HepG2 (cell line): ENCODE data around the gene PNLDC1. TPM values are rescaled to one million over a fixed set of nuclear protein-coding genes. Genes with fewer than 3 reads are reported as not detected.
"Not testable (repeated sequence)": the region's sequence is repeated elsewhere in the genome, so short reads cannot be mapped to it uniquely, and the experiment has no call there.

Source experiments
- ATAC-seq: fragments of 200-7000 bp; cut with Tn5 transposase; 3 replicates; pipeline ENCODE4 v1.9.1; 2020; ENCODE audit warnings: mild to moderate bottlenecking, moderate library complexity
- BruUV-seq: library from RNA; stranded (reverse); fragments of 400-500 nt; replicated peaks from 2 replicates; lab custom pipeline; 2021; lab: Mats Ljungman, UMichigan
- CTCF ChIA-PET: fragments of 300-600 bp; formaldehyde crosslinking; extraction: SDS; loops from one replicate; lab custom pipeline; 2021; ENCODE audit warnings: low total read pairs, inconsistent platforms, low intra/inter-chr PET ratio; lab: Yijun Ruan, JAX
- POLR2A ChIA-PET: fragments of 350-600 bp; sonication (Branson Sonifier 250); formaldehyde crosslinking; loops from one replicate; lab custom pipeline; 2020; ENCODE audit warnings: antibody characterized with exemption, inconsistent platforms; lab: Yijun Ruan, JAX
- DNase-seq: peaks from one replicate; pipeline ENCODE4 v3.0.0-alpha.2; 2015; ENCODE audit warnings: low spot score
- FAIRE-seq: peaks from 3 replicates; lab custom pipeline; 2011; peaks lifted over from hg19 to GRCh38; lab: Jason Lieb, UNC
- H2AFZ ChIP-seq: one replicate; pipeline ENCODE4 v1.6.1; 2011; ENCODE audit warnings: low read length, inconsistent platforms
- H3K27ac ChIP-seq: fragments of 300-600 bp; 3 replicates; pipeline ENCODE4 v1.8.0; 2011; ENCODE audit warnings: mixed run types, mild to moderate bottlenecking, mixed read lengths, low read length, inconsistent platforms; ENCODE audit not compliant: insufficient read depth; ENCODE audit errors: extremely low read length
- H3K27me3 ChIP-seq, 2 experiments: fragments of 200-600 bp in 1 of 2; 2 replicates in 1 of 2; 3 replicates in 1 of 2; pipeline versions ENCODE4 v1.6.0 to v1.8.0; 2011; ENCODE audit warnings: low read length in 2 of 2, mild to moderate bottlenecking in 2 of 2, moderate library complexity in 2 of 2, inconsistent platforms in 1 of 2; ENCODE audit not compliant: insufficient read depth in 2 of 2, control insufficient read depth in 1 of 2
- H3K36me3 ChIP-seq, 2 experiments: fragments of 200-600 bp in 1 of 2; replicated peaks in 1 of 2; 2 replicates in 1 of 2; 3 replicates in 1 of 2; pipeline versions ENCODE4 v1.5.1 to v1.8.0; 2011; ENCODE audit warnings: low read length in 2 of 2, inconsistent platforms in 1 of 2; ENCODE audit not compliant: insufficient read depth in 2 of 2, control insufficient read depth in 1 of 2
- H3K4me1 ChIP-seq: 2 replicates; pipeline ENCODE4 v1.5.1; 2012; ENCODE audit warnings: low read length, inconsistent platforms; ENCODE audit not compliant: insufficient read depth
- H3K4me2 ChIP-seq: 2 replicates; pipeline ENCODE4 v1.6.0; 2011; ENCODE audit warnings: low read depth, low read length, inconsistent platforms
- H3K4me3 ChIP-seq, 3 experiments: fragments of 200-600 bp in 1 of 3; sonication (generic), shearing (Covaris generic) in 1 of 3; replicated peaks in 1 of 3; 2 replicates each; pipeline ENCODE4 v1.5.1; 2011 to 2016; ENCODE audit warnings: low read length in 3 of 3, inconsistent platforms in 2 of 3, low read depth in 2 of 3, mild to moderate bottlenecking in 2 of 3, control low read depth in 1 of 3, mixed read lengths in 1 of 3; ENCODE audit not compliant: insufficient read depth in 1 of 3
- H3K79me2 ChIP-seq: one replicate; pipeline ENCODE4 v1.6.1; 2011; ENCODE audit warnings: low read length, inconsistent platforms; ENCODE audit not compliant: insufficient read depth
- H3K9ac ChIP-seq: 2 replicates; pipeline ENCODE4 v1.6.0; 2011; ENCODE audit warnings: mild to moderate bottlenecking, low read depth, low read length, inconsistent platforms; ENCODE audit not compliant: insufficient read depth
- H3K9me3 ChIP-seq: 2 replicates; pipeline ENCODE4 v1.5.1; 2012; ENCODE audit warnings: mild to moderate bottlenecking, low read length
- H4K20me1 ChIP-seq: 2 replicates; pipeline ENCODE4 v1.6.0; 2011; ENCODE audit warnings: inconsistent platforms, mild to moderate bottlenecking, low read length, moderate library complexity; ENCODE audit not compliant: insufficient read depth
- RAD51 ChIP-seq: fragments of 450-650 bp; IDR thresholded peaks from 2 replicates; pipeline ENCODE4 v1.6.1; 2016; ENCODE audit warnings: borderline replicate concordance
- SETDB1 ChIP-seq: sonication (generic); formaldehyde crosslinking; IDR thresholded peaks from 2 replicates; pipeline ENCODE4 v1.5.1; 2020; ENCODE audit warnings: missing genetic modification reagents, mild to moderate bottlenecking, borderline replicate concordance
- TGIF2 ChIP-seq: IDR thresholded peaks from 2 replicates; pipeline ENCODE4 v1.6.1; 2016; ENCODE audit warnings: control low read depth, missing compliant biosample characterization
- ZNF264 ChIP-seq: sonication (generic); formaldehyde crosslinking; IDR thresholded peaks from 2 replicates; pipeline ENCODE4 v1.4.0; 2020; ENCODE audit warnings: missing genetic modification reagents
- ZNF552 ChIP-seq: sonication (generic); formaldehyde crosslinking; IDR thresholded peaks from 2 replicates; pipeline ENCODE4 v1.9.0; 2022; ENCODE audit warnings: missing genetic modification reagents, mild to moderate bottlenecking, borderline replicate concordance
- ZNF776 ChIP-seq: sonication (generic); formaldehyde crosslinking; IDR thresholded peaks from 2 replicates; pipeline ENCODE4 v1.4.0; 2020; ENCODE audit warnings: mild to moderate bottlenecking, missing genetic modification reagents
- WGBS: methylation state at CpG from one replicate; pipeline ENCODE4 v1.1.6; 2017; ENCODE audit warnings: low lambda C conversion rate; 5-methylcytosine and 5-hydroxymethylcytosine counted together
- in situ Hi-C: cut with HindIII; loops from 2 replicates; pipeline ENCODE4 v1.10.0; 2017; ENCODE audit warnings: low pct_unique_long_range_greater_than_20kb; ENCODE audit not compliant: extremely low pct_ligation_motif_present
- intact Hi-C: fragments of 100-400 bp; cut with micrococcal nuclease; formaldehyde crosslinking; loops from one replicate; pipeline ENCODE4 v1.10.0; 2022; ENCODE audit not compliant: unreplicated experiment
- polyA plus RNA-seq, 8 experiments: library from polyadenylated mRNA; depleted of rRNA in 3 of 8; stranded (reverse) in 7 of 8; unstranded in 1 of 8; fragments of >200 nt; fragmentation: Illumina TruSeq in 4 of 8; extraction: Trizol in 4 of 8; gene quantifications; 2 replicates each; pipeline versions ENCODE4 v1.2.1 to v1.2.3, GENCODE V29; 2011 to 2016; ENCODE audit warnings: low read depth in 4 of 8, missing spikeins in 1 of 8, mixed read lengths in 1 of 8; ENCODE audit not compliant: insufficient read depth in 1 of 8
- total RNA-seq, 5 experiments: library from RNA; depleted of rRNA; stranded (reverse); fragments of >200 nt; fragmentation: Illumina TruSeq; extraction: Trizol; gene quantifications; 2 replicates each; pipeline ENCODE4 v1.2.3, GENCODE V29; 2016; ENCODE audit warnings: low read depth in 1 of 5
- TF ChIP-seq, protein P1 (sequence below): sonication (generic); formaldehyde crosslinking; IDR thresholded peaks from 2 replicates; pipeline ENCODE4 v1.8.0; 2022; ENCODE audit warnings: missing genetic modification reagents, mild to moderate bottlenecking, borderline replicate concordance

The PNLDC1 gene
- total and polyA plus RNA-seq, 2 of the 13 experiments (the other 11 are each of a cell fraction or from before 2014, with no cell fraction given), result not detected

DNA sequence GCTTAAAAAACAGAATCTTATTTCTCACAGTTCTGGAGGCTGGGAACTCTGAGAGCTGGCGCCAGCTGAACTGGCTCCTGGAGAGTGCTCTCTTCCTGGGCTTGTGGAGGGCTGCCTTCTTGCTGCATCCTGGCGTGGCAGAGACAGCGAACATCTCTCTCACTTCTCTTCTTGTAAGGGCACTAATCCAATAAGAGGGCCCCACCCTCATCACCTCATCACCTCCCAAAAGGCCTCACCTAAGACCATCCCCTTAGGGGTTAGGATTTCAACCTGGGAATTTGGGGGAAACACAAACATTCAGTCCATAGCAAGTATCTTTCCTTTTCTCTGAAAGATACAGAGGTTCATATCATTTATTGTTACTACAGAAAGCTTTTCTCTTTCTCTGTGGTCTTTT, 23.9 kb downstream of the PNLDC1 start:
- Histone ChIP-seq H3K4me1 (peaks cover 26% of the 10 kb centered on the region), H3K79me2 (no peaks in the 10 kb centered on the region), H3K27ac (no peak overlapping the region), H3K36me3 (no peaks in the 10 kb centered on the region), H3K4me3 (no peak overlapping the region), H3K4me2 (no peak overlapping the region), H3K9ac (no peak overlapping the region), H3K27me3 (peaks cover 14 to 64% of the 10 kb centered on the region in 2 experiments), H4K20me1 (no peaks in the 10 kb centered on the region), H3K9me3 (no peaks in the 10 kb centered on the region), H2AFZ (no peak overlapping the region)
- ChIA-PET POLR2A (no interaction called here), CTCF (no interaction called here)
- in situ Hi-C loops (no loop called here), intact Hi-C loops (no loop called here)
- WGBS, result 47% methylated on average over 3 of the region's 3 CpGs
- DNase-seq (no peak), FAIRE-seq (no peak), ATAC-seq (no peak)
- BruUV-seq, result no TSS peak
- TF ChIP-seq, protein P1, sequence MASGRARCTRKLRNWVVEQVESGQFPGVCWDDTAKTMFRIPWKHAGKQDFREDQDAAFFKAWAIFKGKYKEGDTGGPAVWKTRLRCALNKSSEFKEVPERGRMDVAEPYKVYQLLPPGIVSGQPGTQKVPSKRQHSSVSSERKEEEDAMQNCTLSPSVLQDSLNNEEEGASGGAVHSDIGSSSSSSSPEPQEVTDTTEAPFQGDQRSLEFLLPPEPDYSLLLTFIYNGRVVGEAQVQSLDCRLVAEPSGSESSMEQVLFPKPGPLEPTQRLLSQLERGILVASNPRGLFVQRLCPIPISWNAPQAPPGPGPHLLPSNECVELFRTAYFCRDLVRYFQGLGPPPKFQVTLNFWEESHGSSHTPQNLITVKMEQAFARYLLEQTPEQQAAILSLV (CRISPR knock-in tag), result no peak
- no peak for TF ChIP-seq ZNF552 (CRISPR knock-in tag)
- TF ChIP-seq ZNF264 (CRISPR knock-in tag), result peak; percentile 92
- no peak for TF ChIP-seq ZNF776 (CRISPR knock-in tag)
- no peak for TF ChIP-seq TGIF2 (CRISPR knock-in tag)
- no peak for TF ChIP-seq SETDB1 (CRISPR knock-in tag)

DNA sequence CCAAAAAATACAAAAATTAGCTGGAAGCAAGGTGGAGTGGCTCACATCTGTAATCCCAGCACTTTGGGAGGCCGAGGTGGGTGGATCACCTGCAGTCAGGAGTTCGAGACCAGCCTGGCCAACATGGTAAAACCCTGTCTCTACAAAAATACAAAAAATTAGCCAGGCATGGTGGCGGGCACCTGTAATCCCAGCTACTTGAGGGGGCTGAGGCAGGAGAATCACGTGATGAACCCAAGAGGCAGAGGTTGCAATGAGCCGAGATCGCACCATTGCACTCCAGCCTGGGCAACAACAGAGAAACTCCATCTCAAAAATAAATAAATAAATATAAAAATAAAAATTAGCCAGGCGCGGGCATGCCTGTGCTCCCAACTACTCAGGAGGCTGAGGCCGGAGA, 24.6 kb downstream of the PNLDC1 start:
- intact Hi-C loops, in situ Hi-C loops, DNase-seq, H3K9ac ChIP-seq, H3K4me3 ChIP-seq, H2AFZ ChIP-seq, H3K27ac ChIP-seq, POLR2A ChIA-PET, H4K20me1 ChIP-seq, ATAC-seq, BruUV-seq, H3K36me3 ChIP-seq, FAIRE-seq, H3K79me2 ChIP-seq, H3K9me3 ChIP-seq, CTCF ChIA-PET, H3K4me2 ChIP-seq: not testable (repeated sequence)
- WGBS, result 64% methylated on average over 9 of the region's 9 CpGs
- peaks cover 24% of the 10 kb centered on the region for H3K4me1 ChIP-seq
- peak; percentile 62; the same call in 1 of the 2 replicates for TF ChIP-seq RAD51
- peaks cover 11 to 63% of the 10 kb centered on the region in 2 experiments for H3K27me3 ChIP-seq
